Karpas-422 (cell line): Measurements from ENCODE around the gene SLC39A2. TPM values are rescaled to one million over a fixed set of nuclear protein-coding genes. Genes with fewer than 3 reads are reported as not detected.
"Not testable (repeated sequence)": the region's sequence is repeated elsewhere in the genome, so short reads cannot be mapped to it uniquely, and the experiment has no call there.

Source experiments
- DNase-seq: peaks from one replicate; pipeline ENCODE4 v3.0.0-alpha.2; 2015
- H2AFZ ChIP-seq: fragments of 200-600 bp; sonication (generic); 2 replicates; pipeline ENCODE4 v1.6.1; 2014; ENCODE audit warnings: antibody characterized with exemption, low read length, mixed read lengths
- H3K27ac ChIP-seq: fragments of 200-600 bp; sonication (generic); 2 replicates; pipeline ENCODE4 v1.5.1; 2014; ENCODE audit warnings: mild to moderate bottlenecking, low read length, moderate library complexity
- H3K27me3 ChIP-seq: fragments of 200-600 bp; sonication (generic); 2 replicates; pipeline ENCODE4 v1.6.1; 2014; ENCODE audit warnings: low read length, mixed read lengths
- H3K36me3 ChIP-seq: fragments of 200-600 bp; sonication (generic); 2 replicates; pipeline ENCODE4 v1.6.1; 2014; ENCODE audit warnings: low read length, mixed read lengths; ENCODE audit not compliant: insufficient read depth
- H3K4me1 ChIP-seq: fragments of 200-600 bp; sonication (generic); 2 replicates; pipeline ENCODE4 v1.6.1; 2014; ENCODE audit warnings: mild to moderate bottlenecking, low read length, mixed read lengths
- H3K4me2 ChIP-seq: fragments of 200-600 bp; sonication (generic); 2 replicates; pipeline ENCODE4 v1.6.1; 2014; ENCODE audit warnings: low read length, low read depth, mild to moderate bottlenecking; ENCODE audit not compliant: poor library complexity, severe bottlenecking
- H3K4me3 ChIP-seq: fragments of 200-600 bp; sonication (generic); 2 replicates; pipeline ENCODE4 v1.5.1; 2014; ENCODE audit warnings: mild to moderate bottlenecking, antibody characterized with exemption, low read length, mixed read lengths
- H3K79me2 ChIP-seq: fragments of 200-600 bp; sonication (generic); 2 replicates; pipeline ENCODE4 v1.6.1; 2014; ENCODE audit warnings: mild to moderate bottlenecking, low read length, mixed read lengths
- H3K9ac ChIP-seq: fragments of 200-600 bp; sonication (generic); 2 replicates; pipeline ENCODE4 v1.6.0; 2014; ENCODE audit warnings: low read length
- H3K9me2 ChIP-seq: fragments of 200-600 bp; sonication (generic), shearing (Covaris generic); replicated peaks from 2 replicates; pipeline ENCODE4 v1.6.0; 2014; ENCODE audit warnings: mild to moderate bottlenecking, low read length, moderate library complexity; ENCODE audit not compliant: insufficient read depth
- H3K9me3 ChIP-seq: fragments of 300-700, 200-600 bp; sonication (generic); 2 replicates; pipeline ENCODE4 v1.6.1; 2014; ENCODE audit warnings: low read length, mixed read lengths
- H4K20me1 ChIP-seq: fragments of 200-600 bp; sonication (generic); 2 replicates; pipeline ENCODE4 v1.6.1; 2014; ENCODE audit warnings: mild to moderate bottlenecking, antibody characterized with exemption, low read length, low read depth; ENCODE audit not compliant: insufficient read depth
- total RNA-seq: library from RNA; depleted of rRNA; stranded (reverse); fragments of >200 nt; shearing (Covaris generic); gene quantifications from 2 replicates; pipeline ENCODE4 v1.2.3, GENCODE V29; 2014; ENCODE audit warnings: low replicate concordance

The SLC39A2 gene
- total RNA-seq, 1 experiment from 2014 or later: not detected

GRCh38 chr14:20999591-20999990, 498 bp downstream of the SLC39A2 start:
- H3K4me1 ChIP-seq: no peaks in the 10 kb centered on the region
- H3K4me2 ChIP-seq: no peak overlapping the region
- no peaks in the 10 kb centered on the region for H3K79me2 ChIP-seq
- no peaks in the 10 kb centered on the region for H3K9me2 ChIP-seq
- no peak for DNase-seq
- H3K27ac ChIP-seq: no peak overlapping the region
- H3K27me3 ChIP-seq: no peaks in the 10 kb centered on the region
- H3K9me3 ChIP-seq: no peaks in the 10 kb centered on the region
- H4K20me1 ChIP-seq: no peaks in the 10 kb centered on the region
- H3K4me3 ChIP-seq: no peak overlapping the region
- H2AFZ ChIP-seq: no peak overlapping the region
- no peak overlapping the region for H3K9ac ChIP-seq
- H3K36me3 ChIP-seq: peaks cover 18% of the 10 kb centered on the region; the same call in 1 of the 2 replicates

- Histone ChIP-seq H3K9me3 (no peaks in the 10 kb centered on the region), H3K27ac (no peak overlapping the region), H3K79me2 (no peaks in the 10 kb centered on the region), H3K9ac (no peak overlapping the region), H3K36me3 (0 out of 2 replicates have a peak, but pooled peaks cover 2% of the 10 kb centered on the region), H3K27me3 (no peaks in the 10 kb centered on the region), H3K4me1 (peaks cover 4% of the 10 kb centered on the region), H4K20me1 (no peaks in the 10 kb centered on the region), H3K9me2 (no peaks in the 10 kb centered on the region), H2AFZ (no peak overlapping the region), H3K4me3 (no peak overlapping the region), H3K4me2 (no peak overlapping the region)
- DNase-seq: no peak
Measured at GRCh38 chr14:21001218-21001617, 2.1 kb downstream of the SLC39A2 start.

GRCh38 chr14:21003788-21004346, 4.8 kb downstream of the SLC39A2 start:
- no peak for DNase-seq
- Histone ChIP-seq H3K36me3 (no peaks in the 10 kb centered on the region), H3K4me1 (peaks cover 5% of the 10 kb centered on the region), H2AFZ (no peak overlapping the region), H3K79me2 (no peaks in the 10 kb centered on the region), H3K9ac (no peak overlapping the region), H3K4me2 (no peak overlapping the region), H3K27me3 (no peaks in the 10 kb centered on the region), H4K20me1 (no peaks in the 10 kb centered on the region), H3K9me2 (no peaks in the 10 kb centered on the region), H3K27ac (no peak overlapping the region), H3K4me3 (no peak overlapping the region), H3K9me3 (no peaks in the 10 kb centered on the region)

GRCh38 chr14:21009721-21010120, 10.6 kb downstream of the SLC39A2 start:
- not testable (repeated sequence) for H3K9me2 ChIP-seq, H3K27ac ChIP-seq, H2AFZ ChIP-seq, H4K20me1 ChIP-seq, H3K79me2 ChIP-seq, H3K9me3 ChIP-seq, H3K4me3 ChIP-seq, H3K36me3 ChIP-seq, H3K27me3 ChIP-seq, H3K4me2 ChIP-seq, H3K9ac ChIP-seq, H3K4me1 ChIP-seq, DNase-seq

- no peak overlapping the region for H2AFZ ChIP-seq
Measured at GRCh38 chr14:21011136-21011535, 12.0 kb downstream of the SLC39A2 start.

GRCh38 chr14:21014761-21015190, 15.7 kb downstream of the SLC39A2 start:
- H3K9me2 ChIP-seq: no peaks in the 10 kb centered on the region
- H3K27me3 ChIP-seq: no peaks in the 10 kb centered on the region; the same call in 1 of the 2 replicates
- H3K27ac ChIP-seq: no peak overlapping the region
- H3K9me3 ChIP-seq: no peaks in the 10 kb centered on the region
- H3K4me1 ChIP-seq: no peaks in the 10 kb centered on the region
- no peak overlapping the region for H3K4me3 ChIP-seq
- no peaks in the 10 kb centered on the region for H3K36me3 ChIP-seq
- no peak overlapping the region for H2AFZ ChIP-seq
- H3K4me2 ChIP-seq: no peak overlapping the region
- no peak overlapping the region for H3K9ac ChIP-seq
- H3K79me2 ChIP-seq: no peaks in the 10 kb centered on the region
- H4K20me1 ChIP-seq: no peaks in the 10 kb centered on the region
- peak; percentile 90 for DNase-seq

More at GRCh38 chr14:21011136-21011535, 12.0 kb downstream of the SLC39A2 start:
- no peaks in the 10 kb centered on the region for H3K36me3 ChIP-seq
- no peak overlapping the region for H3K9ac ChIP-seq
- no peaks in the 10 kb centered on the region for H3K9me3 ChIP-seq
- DNase-seq: no peak
- H3K9me2 ChIP-seq: no peaks in the 10 kb centered on the region
- no peaks in the 10 kb centered on the region; the same call in 1 of the 2 replicates for H3K27me3 ChIP-seq
- no peaks in the 10 kb centered on the region for H4K20me1 ChIP-seq
- H3K4me3 ChIP-seq: no peak overlapping the region
- H3K4me2 ChIP-seq: no peak overlapping the region
- H3K27ac ChIP-seq: no peak overlapping the region
- H3K4me1 ChIP-seq: peaks cover 1% of the 10 kb centered on the region; the same call in 1 of the 2 replicates
- no peaks in the 10 kb centered on the region for H3K79me2 ChIP-seq

- Histone ChIP-seq H3K4me2 (no peak overlapping the region), H3K79me2 (no peaks in the 10 kb centered on the region), H3K36me3 (no peaks in the 10 kb centered on the region), H3K9me3 (no peaks in the 10 kb centered on the region), H3K9me2 (no peaks in the 10 kb centered on the region), H2AFZ (no peak overlapping the region), H3K9ac (no peak overlapping the region), H4K20me1 (no peaks in the 10 kb centered on the region), H3K4me3 (no peak overlapping the region), H3K27me3 (no peaks in the 10 kb centered on the region; the same call in 1 of the 2 replicates), H3K27ac (no peak overlapping the region), H3K4me1 (no peaks in the 10 kb centered on the region)
- no peak for DNase-seq
Measured at GRCh38 chr14:21015312-21015711, 16.2 kb downstream of the SLC39A2 start.

- H3K4me3 ChIP-seq: no peak overlapping the region
- no peak overlapping the region for H3K9ac ChIP-seq
- no peaks in the 10 kb centered on the region for H3K9me2 ChIP-seq
- no peaks in the 10 kb centered on the region for H3K9me3 ChIP-seq
- no peaks in the 10 kb centered on the region; the same call in 1 of the 2 replicates for H3K27me3 ChIP-seq
- H3K4me1 ChIP-seq: no peaks in the 10 kb centered on the region
- no peak overlapping the region for H3K4me2 ChIP-seq
- H3K79me2 ChIP-seq: no peaks in the 10 kb centered on the region
- no peak overlapping the region for H3K27ac ChIP-seq
- no peaks in the 10 kb centered on the region for H3K36me3 ChIP-seq
- no peak overlapping the region for H2AFZ ChIP-seq
- DNase-seq: no peak
- H4K20me1 ChIP-seq: no peaks in the 10 kb centered on the region
Measured at GRCh38 chr14:21016413-21017190, 17.5 kb downstream of the SLC39A2 start.
